Hepatocyte (in vitro differentiated cells): Measurements from ENCODE around the gene CWH43. TPM values are rescaled to one million over a fixed set of nuclear protein-coding genes. Genes with fewer than 3 reads are reported as not detected.
"Not testable (repeated sequence)": the region's sequence is repeated elsewhere in the genome, so short reads cannot be mapped to it uniquely, and the experiment has no call there.

Experiments
- DNase-seq: peaks from one replicate; pipeline ENCODE4 v3.0.0-alpha.2; 2016; ENCODE audit warnings: low spot score
- H2AFZ ChIP-seq: fragments of 200-600 bp; sonication (generic); 2 replicates; pipeline ENCODE4 v1.6.0; 2016; ENCODE audit warnings: antibody characterized with exemption, mild to moderate bottlenecking
- H3K27ac ChIP-seq: fragments of 200-600 bp; sonication (generic); 2 replicates; pipeline ENCODE4 v1.5.1; 2016; ENCODE audit warnings: mild to moderate bottlenecking
- H3K27me3 ChIP-seq: fragments of 200-600 bp; sonication (generic); 2 replicates; pipeline ENCODE4 v1.6.1; 2016
- H3K36me3 ChIP-seq: fragments of 200-600 bp; sonication (generic); replicated peaks from 2 replicates; pipeline ENCODE4 v1.5.1; 2016; ENCODE audit warnings: low read depth; ENCODE audit not compliant: insufficient read depth
- H3K4me1 ChIP-seq: fragments of 200-600 bp; sonication (generic); 2 replicates; pipeline ENCODE4 v1.5.1; 2016; ENCODE audit warnings: mild to moderate bottlenecking, moderate library complexity; ENCODE audit not compliant: insufficient read depth
- H3K4me2 ChIP-seq: fragments of 200-600 bp; sonication (generic); 2 replicates; pipeline ENCODE4 v1.6.0; 2016
- H3K4me3 ChIP-seq: fragments of 200-600 bp; sonication (generic); 2 replicates; pipeline ENCODE4 v1.5.1; 2016; ENCODE audit warnings: mild to moderate bottlenecking
- H3K79me2 ChIP-seq: fragments of 200-600 bp; sonication (generic); 2 replicates; pipeline ENCODE4 v1.6.0; 2017; ENCODE audit warnings: mild to moderate bottlenecking
- H3K9me2 ChIP-seq: fragments of 200-600 bp; sonication (generic); replicated peaks from 2 replicates; pipeline ENCODE4 v1.6.0; 2017; ENCODE audit warnings: mild to moderate bottlenecking; ENCODE audit not compliant: insufficient read depth
- H3K9me3 ChIP-seq: fragments of 200-600 bp; sonication (generic); 2 replicates; pipeline ENCODE4 v1.5.1; 2016; ENCODE audit warnings: low read depth, mild to moderate bottlenecking
- H4K20me1 ChIP-seq: fragments of 200-600 bp; sonication (generic); 2 replicates; pipeline ENCODE4 v1.6.0; 2016; ENCODE audit warnings: mild to moderate bottlenecking; ENCODE audit not compliant: insufficient read depth, poor library complexity, severe bottlenecking
- CTCF ChIP-seq: fragments of 200-600 bp; sonication (generic); IDR thresholded peaks from 2 replicates; pipeline ENCODE4 v1.5.1; 2016; ENCODE audit warnings: antibody characterized with exemption, mild to moderate bottlenecking; ENCODE audit not compliant: poor library complexity
- EZH2 ChIP-seq: fragments of 200-600 bp; sonication (generic); IDR thresholded peaks from 2 replicates; pipeline ENCODE4 v1.6.1; 2016; ENCODE audit warnings: antibody characterized with exemption, mild to moderate bottlenecking, borderline replicate concordance
- EZH2phosphoT487 ChIP-seq: fragments of 200-600 bp; sonication (generic); IDR thresholded peaks from one replicate; pipeline ENCODE4 v1.6.1; 2018; ENCODE audit warnings: antibody characterized with exemption, mild to moderate bottlenecking, low read depth, moderate library complexity; ENCODE audit not compliant: unreplicated experiment, severe bottlenecking
- WGBS: methylation state at CpG from one replicate; pipeline ENCODE4 v1.1.6; 2016; ENCODE audit warnings: low lambda C conversion rate; ENCODE audit errors: missing lambda C conversion rate; 5-methylcytosine and 5-hydroxymethylcytosine counted together
- polyA plus RNA-seq: library from polyadenylated mRNA; unstranded; fragments of >200 nt; fragmentation: Nextera tagmentation; extraction: Ambion mirVana; gene quantifications from 2 replicates; pipeline ENCODE4 v1.2.1, GENCODE V29; 2016
- total RNA-seq: library from RNA; depleted of rRNA; stranded (reverse); fragments of >200 nt; gene quantifications from 2 replicates; pipeline ENCODE4 v1.2.3, GENCODE V29; 2014

CWH43 gene
- total and polyA plus RNA-seq, 2 experiments from 2014 or later = not detected

- Histone ChIP-seq H3K4me3 (no peak overlapping the region), H3K36me3 (no peaks in the 10 kb centered on the region), H3K4me1 (no peaks in the 10 kb centered on the region), H4K20me1 (no peaks in the 10 kb centered on the region), H3K27me3 (no peaks in the 10 kb centered on the region), H3K9me3 (no peaks in the 10 kb centered on the region), H2AFZ (no peak overlapping the region), H3K27ac (no peak overlapping the region), H3K4me2 (no peak overlapping the region), H3K9me2 (no peaks in the 10 kb centered on the region), H3K79me2 (no peaks in the 10 kb centered on the region)
- DNase-seq = no peak
- TF ChIP-seq EZH2 (no peak), EZH2phosphoT487 (no peak), CTCF (no peak)
- WGBS = 59% methylated on average over 3 of the region's 3 CpGs
Observed at GRCh38 chr4:49044270-49044669, 58.2 kb downstream of the CWH43 start.

- Histone ChIP-seq H3K27ac (no peak overlapping the region), H3K9me2 (no peaks in the 10 kb centered on the region), H3K79me2 (no peaks in the 10 kb centered on the region), H4K20me1 (no peaks in the 10 kb centered on the region), H3K27me3 (no peaks in the 10 kb centered on the region), H3K4me3 (no peak overlapping the region), H3K4me2 (no peak overlapping the region), H3K9me3 (no peaks in the 10 kb centered on the region), H3K36me3 (no peaks in the 10 kb centered on the region), H3K4me1 (no peaks in the 10 kb centered on the region), H2AFZ (no peak overlapping the region)
- DNase-seq = no peak
- TF ChIP-seq EZH2 (no peak), CTCF (no peak), EZH2phosphoT487 (no peak)
Observed at GRCh38 chr4:49058306-49058705, 72.2 kb downstream of the CWH43 start.

- H3K4me1 ChIP-seq = no peaks in the 10 kb centered on the region
- no peaks in the 10 kb centered on the region for H3K79me2 ChIP-seq
- no peaks in the 10 kb centered on the region for H3K9me2 ChIP-seq
- no peak overlapping the region for H3K27ac ChIP-seq
- no peak for DNase-seq
- H3K4me2 ChIP-seq = no peak overlapping the region
- WGBS = 43% methylated on average over 2 of the region's 2 CpGs
- no peaks in the 10 kb centered on the region for H3K9me3 ChIP-seq
- H3K27me3 ChIP-seq = no peaks in the 10 kb centered on the region
- no peaks in the 10 kb centered on the region for H4K20me1 ChIP-seq
- TF ChIP-seq EZH2 (no peak), CTCF (no peak), EZH2phosphoT487 (no peak)
- no peaks in the 10 kb centered on the region for H3K36me3 ChIP-seq
- no peak overlapping the region for H2AFZ ChIP-seq
- H3K4me3 ChIP-seq = no peak overlapping the region
Observed at GRCh38 chr4:49063670-49064069, 77.6 kb downstream of the CWH43 start.

GRCh38 chr4:49072196-49072595, 86.1 kb downstream of the CWH43 start:
- not testable (repeated sequence) for H3K79me2 ChIP-seq, H3K4me3 ChIP-seq
- WGBS = 76% methylated on average over 11 of the region's 11 CpGs

GRCh38 chr4:49091883-49092282, 105.8 kb downstream of the CWH43 start:
- H3K4me1 ChIP-seq, H3K4me3 ChIP-seq, H3K27ac ChIP-seq, H4K20me1 ChIP-seq, H3K36me3 ChIP-seq, H3K79me2 ChIP-seq, DNase-seq, H3K9me2 ChIP-seq, H3K9me3 ChIP-seq, H2AFZ ChIP-seq, H3K27me3 ChIP-seq, H3K4me2 ChIP-seq: not testable (repeated sequence)
- 53% methylated on average over 7 of the region's 7 CpGs for whole genome bisulfite sequencing

More at GRCh38 chr4:49072196-49072595, 86.1 kb downstream of the CWH43 start:
- H3K9me3 ChIP-seq, H3K27me3 ChIP-seq, H4K20me1 ChIP-seq, H3K36me3 ChIP-seq, H3K4me1 ChIP-seq, H3K27ac ChIP-seq, H3K4me2 ChIP-seq, H3K9me2 ChIP-seq, H2AFZ ChIP-seq, DNase-seq: not testable (repeated sequence)

- not testable (repeated sequence) for H3K79me2 ChIP-seq, H3K9me3 ChIP-seq, H3K4me2 ChIP-seq, H4K20me1 ChIP-seq, H3K9me2 ChIP-seq, H3K27ac ChIP-seq, H3K4me1 ChIP-seq, H2AFZ ChIP-seq, H3K27me3 ChIP-seq, H3K36me3 ChIP-seq, H3K4me3 ChIP-seq
- peak; percentile 38 for DNase-seq
- WGBS = 71% methylated on average over 11 of the region's 11 CpGs
Observed at GRCh38 chr4:49092608-49093135, 106.6 kb downstream of the CWH43 start.
